ENCODE results near the gene HSPA6.

- TF ChIP-seq CTCF (IDR thresholded peaks at IDR 0.05) = no peak
- no peak for TF ChIP-seq EZH2 (IDR thresholded peaks at IDR 0.05; ENCODE audit: borderline replicate concordance, insufficient read depth, low read depth, low read length, poor library complexity, severe bottlenecking)
Observed at GRCh38 chr1:161501234-161501633, 23.1 kb upstream of the HSPA6 start.
